ENCODE measurements around the gene DCDC2. TPM values are rescaled to one million over a fixed set of nuclear protein-coding genes. Genes with fewer than 3 reads are reported as not detected.

The DCDC2 gene
- total and polyA plus RNA-seq, 4 donors, result 0.51 to 13.0 (median 2.0) TPM

DNA sequence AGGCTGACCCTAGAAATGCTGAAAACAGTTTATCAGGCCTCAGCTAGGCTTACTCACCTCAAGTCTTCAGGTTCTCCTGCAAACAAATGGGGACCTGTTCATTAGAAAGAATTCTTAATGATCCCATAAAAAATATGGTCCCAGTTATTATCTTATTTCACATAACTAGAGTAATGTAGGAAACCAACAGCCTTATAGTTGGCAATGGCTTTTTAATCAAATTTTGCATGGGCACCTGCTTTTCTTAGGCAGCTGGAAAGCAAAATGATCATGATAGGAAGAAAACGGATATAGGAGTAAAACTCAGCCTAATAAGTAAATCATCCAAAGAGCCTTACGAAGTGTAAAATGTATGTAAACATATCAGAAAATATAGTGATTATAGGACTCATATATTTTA lies 230.5 kb downstream of the DCDC2 start (continued):
- TF ChIP-seq REST (IDR thresholded peaks at IDR 0.05), result no peak

DNA sequence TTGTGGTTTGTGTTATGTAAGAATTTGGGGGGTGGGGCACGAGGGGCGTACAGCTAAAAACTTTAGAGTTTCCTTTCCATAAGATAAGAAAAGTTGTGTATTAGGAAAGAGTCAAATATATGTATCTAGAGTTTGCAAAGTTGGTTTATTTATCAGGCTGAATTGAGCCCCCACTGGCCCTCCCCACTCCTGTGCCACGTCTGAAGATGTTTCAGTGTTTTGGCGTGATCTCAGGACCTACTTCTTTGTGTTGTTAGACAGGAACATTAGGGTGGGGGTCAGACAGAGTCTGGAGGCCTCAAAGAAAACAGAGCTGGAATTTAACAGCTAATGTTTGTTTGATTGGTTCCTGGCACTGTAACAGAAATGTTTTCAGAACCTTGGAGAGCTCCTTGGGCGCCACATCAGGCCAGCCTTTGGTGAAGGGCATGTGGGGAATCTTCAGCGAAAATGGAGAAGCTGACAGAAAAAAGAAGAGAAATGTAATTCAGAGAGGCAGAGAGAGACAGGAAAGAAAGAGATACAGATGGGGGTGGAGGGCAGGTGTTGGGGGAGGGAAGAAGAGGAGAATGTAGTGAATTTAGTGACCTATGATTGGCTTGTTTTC lies 231.2 kb downstream of the DCDC2 start:
- Histone ChIP-seq H3K9ac (ENCODE audit: low read depth in 1 of 2, low read length in 2 of 2) (no peak overlapping the region), H3K27ac (ENCODE audit: low read depth in 1 of 2, low read length in 2 of 2) (no peak overlapping the region), H3K4me1 (ENCODE audit: control insufficient read depth in 4 of 4, insufficient read depth in 4 of 4, low read length in 3 of 4) (peaks cover 0 to 3% (median 0%) of the 10 kb centered on the region in 4 donors), H3K36me3 (ENCODE audit: control insufficient read depth in 4 of 4, insufficient read depth in 3 of 4, low read depth in 1 of 4, low read length in 3 of 4) (no peaks in the 10 kb centered on the region), H3K9me3 (ENCODE audit: control insufficient read depth in 4 of 4, low read length in 3 of 4) (peaks cover 0 to 2% (median 0%) of the 10 kb centered on the region in 4 donors), H3K27me3 (ENCODE audit: control insufficient read depth in 4 of 4, insufficient read depth in 4 of 4, low read length in 3 of 4) (no peaks in the 10 kb centered on the region), H3K4me3 (ENCODE audit: low read depth in 1 of 3, low read length in 3 of 3) (no peak overlapping the region)
- 3% methylated on average over 6 of the region's 6 CpGs for WGBS
- TF ChIP-seq GABPA (IDR thresholded peaks at IDR 0.05 in 1 of 2, conservative IDR thresholded peaks at IDR 0.05 in 1 of 2), result no peak
- TF ChIP-seq REST (IDR thresholded peaks at IDR 0.05), result peak; percentile 100
- peak; percentile 57 for DNase-seq (ENCODE audit: low spot score)

GRCh38 chr6:24125980-24126379 lies 231.9 kb downstream of the DCDC2 start, which contains the start of gene NRSN1:
NRSN1 (plus strand) TSS chr6:24126215; CDS start chr6:24134328, 8,113 bp downstream.
- H3K27me3 ChIP-seq (ENCODE audit: control insufficient read depth in 4 of 4, insufficient read depth in 4 of 4, low read length in 3 of 4), result no peaks in the 10 kb centered on the region
- H3K27ac ChIP-seq (ENCODE audit: low read depth in 1 of 2, low read length in 2 of 2), result no peak within 1 kb of the TSS
- DNase-seq (ENCODE audit: low spot score), result peak; percentile 37
- no peak within 1 kb of the TSS for H3K9ac ChIP-seq (ENCODE audit: low read depth in 1 of 2, low read length in 2 of 2)
- no peak for TF ChIP-seq RXRA (IDR thresholded peaks at IDR 0.05)
- H3K4me1 ChIP-seq (ENCODE audit: control insufficient read depth in 4 of 4, insufficient read depth in 4 of 4, low read length in 3 of 4), result peaks cover 0 to 3% (median 0%) of the 10 kb centered on the region in 4 donors
- WGBS, result 6% methylated on average over 37 of the region's 37 CpGs
- no peak within 1 kb of the TSS for H3K4me3 ChIP-seq (ENCODE audit: low read depth in 1 of 3, low read length in 3 of 3)
- H3K9me3 ChIP-seq (ENCODE audit: control insufficient read depth in 4 of 4, low read length in 3 of 4), result peaks cover 0 to 2% (median 0%) of the 10 kb centered on the region in 4 donors
- H3K36me3 ChIP-seq (ENCODE audit: control insufficient read depth in 4 of 4, insufficient read depth in 3 of 4, low read depth in 1 of 4, low read length in 3 of 4), result no peaks in the 10 kb centered on the region

DNA sequence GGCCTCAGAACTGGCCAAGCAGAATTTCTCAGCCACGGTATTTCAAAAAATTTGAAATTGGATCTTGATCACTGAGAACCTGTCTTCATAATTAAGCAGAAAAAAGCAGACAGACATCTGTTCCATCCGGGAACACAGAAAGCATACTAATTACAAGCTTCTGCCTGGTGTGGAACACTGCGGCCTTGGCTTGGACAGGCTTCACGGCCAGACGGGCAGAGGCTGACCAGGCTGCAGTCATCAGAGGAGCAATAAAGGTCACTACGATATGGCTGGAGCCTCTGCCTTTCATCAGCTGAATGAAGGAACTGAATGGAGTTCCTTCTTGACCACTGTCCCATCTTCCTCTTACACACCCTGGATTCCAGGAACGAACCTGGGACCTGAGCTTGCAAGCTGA lies 235.7 kb downstream of the DCDC2 start:
- 63% methylated on average over 7 of the region's 7 CpGs for whole genome bisulfite sequencing
- Histone ChIP-seq H3K36me3 (ENCODE audit: control insufficient read depth in 4 of 4, insufficient read depth in 3 of 4, low read depth in 1 of 4, low read length in 3 of 4) (no peaks in the 10 kb centered on the region), H3K4me1 (ENCODE audit: control insufficient read depth in 4 of 4, insufficient read depth in 4 of 4, low read length in 3 of 4) (peaks cover 0 to 3% (median 0%) of the 10 kb centered on the region in 4 donors), H3K9ac (ENCODE audit: low read depth in 1 of 2, low read length in 2 of 2) (no peak overlapping the region), H3K4me3 (ENCODE audit: low read depth in 1 of 3, low read length in 3 of 3) (no peak overlapping the region), H3K27me3 (ENCODE audit: control insufficient read depth in 4 of 4, insufficient read depth in 4 of 4, low read length in 3 of 4) (no peaks in the 10 kb centered on the region), H3K27ac (ENCODE audit: low read depth in 1 of 2, low read length in 2 of 2) (no peak overlapping the region), H3K9me3 (ENCODE audit: control insufficient read depth in 4 of 4, low read length in 3 of 4) (peaks cover 0 to 2% (median 0%) of the 10 kb centered on the region in 4 donors)
- no peak for TF ChIP-seq TAF1 (conservative IDR thresholded peaks at IDR 0.05)
- TF ChIP-seq FOXA1 (IDR thresholded peaks at IDR 0.05), result no peak
- no peak for TF ChIP-seq SP1 (IDR thresholded peaks at IDR 0.05)
- no peak for TF ChIP-seq EGR1 (IDR thresholded peaks at IDR 0.05; ENCODE audit: low read depth in 2 of 2)
- TF ChIP-seq REST (IDR thresholded peaks at IDR 0.05), result no peak
- DNase-seq (ENCODE audit: low spot score), result no peak

All from liver (tissue), 9 donors.